ENCODE measurements around the gene ZNF385D.

DNA sequence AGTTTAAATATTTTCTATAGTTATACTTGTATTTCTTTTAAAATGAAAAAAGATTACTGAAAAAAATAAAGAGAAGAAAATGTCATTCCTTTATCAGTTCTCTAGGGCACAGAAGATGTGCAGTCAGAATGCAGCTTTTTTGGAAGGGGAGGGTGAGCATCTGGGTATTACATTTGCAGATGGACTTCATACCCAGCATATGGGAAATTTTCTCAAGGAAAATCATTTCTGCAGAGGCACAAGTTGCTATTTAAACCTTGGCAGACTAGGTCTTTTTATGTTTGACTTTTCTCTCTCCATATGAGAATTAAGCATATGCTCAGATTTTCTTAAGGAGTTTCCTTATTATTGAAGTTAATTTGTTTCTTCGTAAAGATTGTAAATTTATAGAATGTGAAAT, 39.5 kb upstream of the ZNF385D start:
- TF ChIP-seq EZH2phosphoT487 (IDR thresholded peaks at IDR 0.05; ENCODE audit: borderline replicate concordance, low read depth) (no peak), MAX (IDR thresholded peaks at IDR 0.05; ENCODE audit: low read depth) (no peak), CTCF (IDR thresholded peaks at IDR 0.05) (no peak), SMC3 (IDR thresholded peaks at IDR 0.05; ENCODE audit: low read depth, low read length) (no peak), JUND (IDR thresholded peaks at IDR 0.05) (no peak), TAF1 (IDR thresholded peaks at IDR 0.05; ENCODE audit: borderline replicate concordance, low read depth, low read length) (no peak), MXI1 (IDR thresholded peaks at IDR 0.05; ENCODE audit: low read depth, low read length) (no peak), YY1 (IDR thresholded peaks at IDR 0.05; ENCODE audit: low read depth) (no peak), EP300 (IDR thresholded peaks at IDR 0.05; ENCODE audit: borderline replicate concordance in 1 of 2, low read depth in 1 of 2, low read length in 1 of 2) (no peak), FOXJ3 (CRISPR knock-in tag; IDR thresholded peaks at IDR 0.05) (no peak), MEF2A (IDR thresholded peaks at IDR 0.05; ENCODE audit: borderline replicate concordance, low read depth) (no peak), NRF1 (IDR thresholded peaks at IDR 0.05; ENCODE audit: low read depth, low read length) (no peak)
- TF ChIP-seq, protein P1, sequence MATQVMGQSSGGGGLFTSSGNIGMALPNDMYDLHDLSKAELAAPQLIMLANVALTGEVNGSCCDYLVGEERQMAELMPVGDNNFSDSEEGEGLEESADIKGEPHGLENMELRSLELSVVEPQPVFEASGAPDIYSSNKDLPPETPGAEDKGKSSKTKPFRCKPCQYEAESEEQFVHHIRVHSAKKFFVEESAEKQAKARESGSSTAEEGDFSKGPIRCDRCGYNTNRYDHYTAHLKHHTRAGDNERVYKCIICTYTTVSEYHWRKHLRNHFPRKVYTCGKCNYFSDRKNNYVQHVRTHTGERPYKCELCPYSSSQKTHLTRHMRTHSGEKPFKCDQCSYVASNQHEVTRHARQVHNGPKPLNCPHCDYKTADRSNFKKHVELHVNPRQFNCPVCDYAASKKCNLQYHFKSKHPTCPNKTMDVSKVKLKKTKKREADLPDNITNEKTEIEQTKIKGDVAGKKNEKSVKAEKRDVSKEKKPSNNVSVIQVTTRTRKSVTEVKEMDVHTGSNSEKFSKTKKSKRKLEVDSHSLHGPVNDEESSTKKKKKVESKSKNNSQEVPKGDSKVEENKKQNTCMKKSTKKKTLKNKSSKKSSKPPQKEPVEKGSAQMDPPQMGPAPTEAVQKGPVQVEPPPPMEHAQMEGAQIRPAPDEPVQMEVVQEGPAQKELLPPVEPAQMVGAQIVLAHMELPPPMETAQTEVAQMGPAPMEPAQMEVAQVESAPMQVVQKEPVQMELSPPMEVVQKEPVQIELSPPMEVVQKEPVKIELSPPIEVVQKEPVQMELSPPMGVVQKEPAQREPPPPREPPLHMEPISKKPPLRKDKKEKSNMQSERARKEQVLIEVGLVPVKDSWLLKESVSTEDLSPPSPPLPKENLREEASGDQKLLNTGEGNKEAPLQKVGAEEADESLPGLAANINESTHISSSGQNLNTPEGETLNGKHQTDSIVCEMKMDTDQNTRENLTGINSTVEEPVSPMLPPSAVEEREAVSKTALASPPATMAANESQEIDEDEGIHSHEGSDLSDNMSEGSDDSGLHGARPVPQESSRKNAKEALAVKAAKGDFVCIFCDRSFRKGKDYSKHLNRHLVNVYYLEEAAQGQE (IDR thresholded peaks at IDR 0.05; ENCODE audit: low read depth, low read length): no peak

Data from SK-N-SH (cell line).